HG03135 (cell line): Measurements from ENCODE around the gene RAB9B.

Experiments
- ATAC-seq: cut with Tn5 transposase; IDR thresholded peaks from one replicate; pipeline ENCODE4 v1.9.1; 2021; ENCODE audit warnings: mild to moderate bottlenecking, moderate library complexity; ENCODE audit not compliant: unreplicated experiment

Gene RAB9B

GRCh38 chrX:103773445-103773844 is 58.6 kb downstream of the RAB9B start:
- ATAC-seq = no peak
